H1 (cell line): ENCODE data around the gene CRACDL. TPM values are rescaled to one million over a fixed set of nuclear protein-coding genes. Genes with fewer than 3 reads are reported as not detected.

Source experiments
- CEBPB ChIP-seq: IDR thresholded peaks from 2 replicates; pipeline ENCODE4 v1.6.1; 2012; ENCODE audit warnings: low read depth, low read length
- YY1 ChIP-seq: IDR thresholded peaks from 2 replicates; pipeline ENCODE4 v1.6.1; 2011; ENCODE audit warnings: low read depth, mild to moderate bottlenecking, low read length
- polyA plus RNA-seq, 7 experiments: library from polyadenylated mRNA; depleted of rRNA in 3 of 7; stranded (reverse) in 5 of 7; unstranded in 2 of 7; fragments of >200 nt in 5 of 7; fragments of 200-250 nt in 2 of 7; gene quantifications; 1 replicate in 5 of 7; 2 replicates in 1 of 7; 4 replicates in 1 of 7; pipeline versions ENCODE4 v1.2.1 to v1.2.3, GENCODE V29; 2011 to 2013; ENCODE audit warnings: missing spikeins in 2 of 7, mixed read lengths in 2 of 7
- total RNA-seq: library from RNA; stranded (reverse); fragmentation: NEBNext Ultra II Directional; extraction: Animal tissue kit (Norgen Biotek cat#: 25700); gene quantifications from 2 replicates; pipeline ENCODE4 v1.2.1, GENCODE V29; 2021
- TF ChIP-seq, protein P1 (sequence below), 3 experiments: IDR thresholded peaks; 1 replicate in 2 of 3; 2 replicates in 1 of 3; pipeline versions ENCODE4 v1.5.1 to v1.6.1; 2011; ENCODE audit warnings: low read length in 3 of 3, mild to moderate bottlenecking in 3 of 3, inconsistent platforms in 2 of 3, low read depth in 1 of 3, moderate library complexity in 1 of 3; ENCODE audit not compliant: insufficient read depth in 1 of 3; ENCODE audit errors: control extremely low read depth in 1 of 3

Gene CRACDL
- total and polyA plus RNA-seq, 2 of the 8 experiments (the other 6 are each of a cell fraction or from before 2014, with no cell fraction given), result 0.07 to 0.38 TPM

GRCh38 chr2:98768384-98769113 lies 167.5 kb downstream of the CRACDL start (continued):
- TF ChIP-seq, protein P1, sequence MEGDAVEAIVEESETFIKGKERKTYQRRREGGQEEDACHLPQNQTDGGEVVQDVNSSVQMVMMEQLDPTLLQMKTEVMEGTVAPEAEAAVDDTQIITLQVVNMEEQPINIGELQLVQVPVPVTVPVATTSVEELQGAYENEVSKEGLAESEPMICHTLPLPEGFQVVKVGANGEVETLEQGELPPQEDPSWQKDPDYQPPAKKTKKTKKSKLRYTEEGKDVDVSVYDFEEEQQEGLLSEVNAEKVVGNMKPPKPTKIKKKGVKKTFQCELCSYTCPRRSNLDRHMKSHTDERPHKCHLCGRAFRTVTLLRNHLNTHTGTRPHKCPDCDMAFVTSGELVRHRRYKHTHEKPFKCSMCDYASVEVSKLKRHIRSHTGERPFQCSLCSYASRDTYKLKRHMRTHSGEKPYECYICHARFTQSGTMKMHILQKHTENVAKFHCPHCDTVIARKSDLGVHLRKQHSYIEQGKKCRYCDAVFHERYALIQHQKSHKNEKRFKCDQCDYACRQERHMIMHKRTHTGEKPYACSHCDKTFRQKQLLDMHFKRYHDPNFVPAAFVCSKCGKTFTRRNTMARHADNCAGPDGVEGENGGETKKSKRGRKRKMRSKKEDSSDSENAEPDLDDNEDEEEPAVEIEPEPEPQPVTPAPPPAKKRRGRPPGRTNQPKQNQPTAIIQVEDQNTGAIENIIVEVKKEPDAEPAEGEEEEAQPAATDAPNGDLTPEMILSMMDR (IDR thresholded peaks at IDR 0.05; ENCODE audit: control extremely low read depth in 1 of 3, insufficient read depth in 1 of 3, low read depth in 1 of 3, low read length in 3 of 3), result no peak
- TF ChIP-seq YY1 (no peak), CEBPB (no peak)
